Mesenteric fat pad (tissue), 1 donor: ENCODE measurements around the gene CELSR1. TPM values are rescaled to one million over a fixed set of nuclear protein-coding genes. Genes with fewer than 3 reads are reported as not detected.

Experiments used
- DNase-seq: peaks from one replicate; pipeline ENCODE4 v3.0.0-alpha.2; 2020; ENCODE audit warnings: low spot score
- long read RNA-seq: library from polyadenylated mRNA; unstranded; transcript quantifications from one replicate; pipeline ENCODE4 v2.0.0, GENCODE V29; 2020
- total RNA-seq: library from RNA; stranded (reverse); fragmentation: NEBNext Ultra II Directional; extraction: Animal tissue kit (Norgen Biotek cat#: 25700); gene quantifications from one replicate; pipeline ENCODE4 v1.2.1, GENCODE V29; 2021
- donor health status: DM: yes; HTN: yes; CAD: no.

Gene CELSR1, protein sequence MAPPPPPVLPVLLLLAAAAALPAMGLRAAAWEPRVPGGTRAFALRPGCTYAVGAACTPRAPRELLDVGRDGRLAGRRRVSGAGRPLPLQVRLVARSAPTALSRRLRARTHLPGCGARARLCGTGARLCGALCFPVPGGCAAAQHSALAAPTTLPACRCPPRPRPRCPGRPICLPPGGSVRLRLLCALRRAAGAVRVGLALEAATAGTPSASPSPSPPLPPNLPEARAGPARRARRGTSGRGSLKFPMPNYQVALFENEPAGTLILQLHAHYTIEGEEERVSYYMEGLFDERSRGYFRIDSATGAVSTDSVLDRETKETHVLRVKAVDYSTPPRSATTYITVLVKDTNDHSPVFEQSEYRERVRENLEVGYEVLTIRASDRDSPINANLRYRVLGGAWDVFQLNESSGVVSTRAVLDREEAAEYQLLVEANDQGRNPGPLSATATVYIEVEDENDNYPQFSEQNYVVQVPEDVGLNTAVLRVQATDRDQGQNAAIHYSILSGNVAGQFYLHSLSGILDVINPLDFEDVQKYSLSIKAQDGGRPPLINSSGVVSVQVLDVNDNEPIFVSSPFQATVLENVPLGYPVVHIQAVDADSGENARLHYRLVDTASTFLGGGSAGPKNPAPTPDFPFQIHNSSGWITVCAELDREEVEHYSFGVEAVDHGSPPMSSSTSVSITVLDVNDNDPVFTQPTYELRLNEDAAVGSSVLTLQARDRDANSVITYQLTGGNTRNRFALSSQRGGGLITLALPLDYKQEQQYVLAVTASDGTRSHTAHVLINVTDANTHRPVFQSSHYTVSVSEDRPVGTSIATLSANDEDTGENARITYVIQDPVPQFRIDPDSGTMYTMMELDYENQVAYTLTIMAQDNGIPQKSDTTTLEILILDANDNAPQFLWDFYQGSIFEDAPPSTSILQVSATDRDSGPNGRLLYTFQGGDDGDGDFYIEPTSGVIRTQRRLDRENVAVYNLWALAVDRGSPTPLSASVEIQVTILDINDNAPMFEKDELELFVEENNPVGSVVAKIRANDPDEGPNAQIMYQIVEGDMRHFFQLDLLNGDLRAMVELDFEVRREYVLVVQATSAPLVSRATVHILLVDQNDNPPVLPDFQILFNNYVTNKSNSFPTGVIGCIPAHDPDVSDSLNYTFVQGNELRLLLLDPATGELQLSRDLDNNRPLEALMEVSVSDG (N-terminal part only)
- total RNA-seq = 1.8 TPM
- long read RNA-seq = 0 reads

DNA sequence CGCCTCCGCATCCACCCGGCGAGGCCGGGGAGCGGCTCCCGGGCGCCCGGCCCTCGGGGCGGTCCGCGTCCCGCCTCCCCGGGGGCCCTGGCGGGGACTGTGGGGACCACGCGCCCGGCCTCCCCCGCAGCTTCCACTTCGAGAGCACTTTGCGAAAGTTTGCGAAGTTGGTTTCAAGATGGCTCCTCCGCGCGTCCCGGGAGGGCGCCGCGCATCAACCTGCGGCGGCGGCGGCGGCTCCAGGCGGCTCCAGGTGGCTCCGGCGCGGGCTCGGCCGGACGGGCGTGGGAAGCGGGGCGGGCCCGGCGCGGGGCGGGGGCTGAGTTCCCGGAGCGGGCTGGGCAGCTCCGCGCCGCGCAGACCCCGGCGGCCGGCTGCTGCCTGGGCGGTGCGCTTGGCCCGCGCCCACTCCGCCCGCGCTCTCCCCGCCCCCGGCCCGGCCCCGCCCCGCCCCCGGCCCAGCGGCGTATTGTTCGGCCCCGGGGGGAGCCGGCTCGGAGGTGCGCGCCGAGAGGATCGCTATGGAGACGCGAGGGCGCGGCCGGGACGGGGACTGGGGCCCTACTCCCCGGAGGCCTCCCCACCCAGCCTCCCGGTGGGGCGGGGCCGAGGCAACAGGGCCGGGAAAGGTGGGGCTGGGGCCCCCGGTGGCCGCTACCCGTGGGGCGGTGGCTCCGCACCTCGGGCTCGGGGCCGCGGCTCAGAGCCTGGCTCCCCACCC, at the start of gene CELSR1:
Gene CELSR1 (minus strand): TSS at position 396 of the 721 bp plus-strand sequence. CDS start 450 bp downstream, outside the sequence.
- DNase-seq = no peak

DNA sequence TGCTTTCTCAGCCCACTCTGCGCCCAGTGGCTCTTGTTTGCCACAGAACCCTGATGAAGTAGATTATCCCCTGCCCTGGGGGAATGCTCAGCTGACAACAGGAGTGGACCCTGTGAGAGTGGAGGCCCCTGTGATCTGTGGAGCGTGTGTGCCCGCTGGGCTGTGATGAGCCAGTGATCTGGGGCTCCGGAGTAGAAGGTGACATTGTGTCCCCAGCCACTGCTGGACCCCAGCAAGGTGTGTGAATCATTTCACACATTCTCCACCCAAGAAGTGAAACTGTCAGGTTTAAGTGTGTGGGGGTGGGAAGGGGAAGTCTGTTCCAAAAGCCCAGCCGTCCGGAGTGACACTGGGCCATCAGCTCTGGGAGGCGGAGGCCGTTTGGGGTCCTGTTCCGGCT, 49.6 kb upstream of the CELSR1 start:
- DNase-seq = no peak

DNA sequence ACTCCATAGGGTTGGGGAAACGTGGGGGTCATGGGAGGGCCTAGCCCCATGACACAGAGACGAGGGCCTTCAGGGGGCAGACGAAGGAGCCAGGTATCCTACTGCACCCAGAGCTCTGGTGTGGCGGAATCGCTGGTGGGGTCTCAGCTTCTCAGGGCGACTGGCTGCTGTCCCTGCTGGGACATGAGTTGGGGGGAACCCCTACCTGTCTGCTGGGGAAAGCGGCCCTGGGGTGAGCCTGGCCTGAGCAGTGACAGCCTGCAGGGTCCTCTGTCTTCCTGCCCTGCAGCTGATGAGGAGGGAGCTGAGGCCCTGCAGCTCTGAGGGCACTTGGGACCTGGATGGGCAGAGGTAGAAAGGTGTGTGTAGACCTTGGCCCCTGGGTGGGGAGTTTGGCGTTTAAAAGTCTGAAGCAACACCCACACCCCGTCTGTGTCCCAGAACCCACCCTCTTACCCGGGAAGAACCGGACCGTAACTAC, 49.2 kb upstream of the CELSR1 start:
- no peak for DNase-seq

DNA sequence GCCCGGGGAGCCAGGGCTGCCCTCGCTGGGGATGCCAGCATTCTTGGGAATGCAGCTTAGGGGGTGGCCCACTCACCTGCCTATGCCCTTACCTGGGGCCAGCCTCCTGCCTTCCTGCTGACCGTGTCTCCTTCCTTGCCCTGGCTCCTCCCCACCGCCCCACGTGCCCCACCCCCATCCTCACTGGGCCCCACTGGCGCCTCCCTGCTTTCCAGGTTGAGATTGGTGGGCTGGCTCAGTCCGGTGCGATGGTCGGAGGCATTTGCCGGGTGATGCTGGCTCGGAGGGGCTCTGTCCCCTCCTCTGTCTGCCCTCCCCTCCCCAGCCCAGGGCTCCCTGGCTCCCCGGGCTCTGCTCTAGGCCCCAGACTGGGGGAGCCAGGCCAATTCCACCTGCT, 48.7 kb upstream of the CELSR1 start:
- DNase-seq = no peak

DNA sequence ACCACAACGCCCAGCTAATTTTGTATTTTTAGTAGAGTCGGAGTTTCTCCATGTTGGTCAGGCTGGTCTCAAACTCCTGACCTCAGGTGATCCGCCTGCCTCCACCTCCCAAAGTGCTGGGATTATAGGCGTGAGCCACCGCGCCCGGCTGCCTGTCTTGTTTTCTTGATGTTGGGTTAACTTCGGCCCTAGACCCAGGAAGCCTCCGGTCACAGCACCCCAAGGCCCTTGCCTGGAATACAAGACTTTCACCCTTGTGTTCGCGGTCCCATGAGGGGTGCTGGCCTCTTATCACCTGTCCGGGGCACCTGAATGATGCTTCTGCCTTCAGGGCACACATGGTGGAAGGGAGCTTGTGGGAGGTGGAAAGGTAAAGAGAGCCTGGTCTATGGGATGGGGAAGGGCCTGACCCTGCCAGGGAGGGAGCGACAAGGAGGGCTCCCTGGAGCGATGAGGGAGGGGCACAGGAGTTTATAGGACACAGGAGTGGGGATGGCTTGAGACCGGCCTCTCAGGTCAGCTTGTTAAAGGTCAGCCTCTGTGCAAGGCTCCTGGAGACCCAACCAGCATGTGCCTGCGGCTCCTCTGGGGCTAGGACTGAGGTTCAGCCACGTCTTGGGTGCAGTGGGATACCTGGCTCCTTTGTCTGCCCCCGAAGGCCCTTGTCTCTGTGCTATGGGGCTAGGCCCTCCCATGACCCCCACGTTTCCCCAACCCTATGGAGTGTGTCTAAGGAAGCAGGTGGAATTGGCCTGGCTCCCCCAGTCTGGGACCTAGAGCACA, 48.1 kb upstream of the CELSR1 start:
- DNase-seq = no peak

DNA sequence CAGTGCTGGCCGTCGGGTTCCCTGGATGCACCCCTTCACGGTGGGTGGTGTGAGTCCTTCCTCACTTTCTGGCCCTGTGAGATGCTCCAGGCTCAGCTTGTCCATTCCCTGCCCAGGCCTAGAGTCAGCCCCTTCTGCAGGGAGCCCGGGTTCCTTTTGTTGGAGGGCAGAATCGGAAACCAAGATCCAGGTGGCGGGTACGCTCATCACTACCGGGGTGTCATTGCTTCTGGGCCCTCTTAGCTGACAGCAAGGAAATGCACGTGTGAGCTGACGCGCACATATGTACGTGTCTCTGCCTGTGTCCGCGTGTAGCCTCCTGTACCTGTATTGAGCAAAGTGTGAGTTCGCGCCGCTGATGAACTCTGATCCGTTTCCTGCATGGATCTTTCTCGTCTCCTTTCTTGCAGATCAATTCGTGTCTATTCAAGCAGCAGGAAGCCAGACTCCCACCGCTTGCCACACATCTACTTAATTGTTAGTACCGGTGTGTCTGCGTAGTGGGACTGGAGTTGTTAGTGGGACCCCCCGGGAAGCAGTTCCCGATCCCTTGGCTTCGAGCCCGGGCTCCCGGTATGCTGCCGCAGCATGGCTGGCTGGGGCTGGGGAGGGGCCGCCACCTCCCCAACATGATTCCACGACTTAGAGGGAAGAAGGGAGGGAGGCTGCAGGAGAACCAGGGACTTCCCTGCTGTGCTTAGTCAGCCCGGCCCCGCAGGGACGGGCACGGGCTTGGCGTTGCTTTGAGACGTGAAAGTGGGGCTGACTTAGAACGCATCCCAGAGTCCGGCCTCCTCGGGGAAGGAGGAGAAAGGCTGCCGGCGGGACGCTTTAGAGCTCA, 46.9 kb upstream of the CELSR1 start:
- no peak for DNase-seq

DNA sequence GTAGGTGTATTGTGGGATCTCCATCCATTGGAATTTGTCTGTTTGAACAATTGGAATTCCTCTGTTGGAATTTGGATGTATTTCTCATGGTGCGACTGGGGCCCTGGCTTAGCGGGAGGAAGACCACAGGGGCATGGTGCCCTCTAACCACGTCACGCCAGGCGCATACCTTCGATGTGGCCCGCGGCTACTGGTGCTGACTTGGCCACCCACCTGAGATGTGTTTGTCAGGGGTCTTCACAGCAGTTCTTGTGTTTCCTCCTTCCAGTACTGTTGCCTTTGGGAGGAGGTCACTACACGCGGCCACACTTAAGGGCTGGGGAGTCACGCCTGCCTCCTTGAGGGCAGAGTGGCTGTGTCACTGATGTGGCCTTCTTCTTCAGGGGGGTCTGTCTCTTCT, 46.2 kb upstream of the CELSR1 start:
- no peak for DNase-seq

DNA sequence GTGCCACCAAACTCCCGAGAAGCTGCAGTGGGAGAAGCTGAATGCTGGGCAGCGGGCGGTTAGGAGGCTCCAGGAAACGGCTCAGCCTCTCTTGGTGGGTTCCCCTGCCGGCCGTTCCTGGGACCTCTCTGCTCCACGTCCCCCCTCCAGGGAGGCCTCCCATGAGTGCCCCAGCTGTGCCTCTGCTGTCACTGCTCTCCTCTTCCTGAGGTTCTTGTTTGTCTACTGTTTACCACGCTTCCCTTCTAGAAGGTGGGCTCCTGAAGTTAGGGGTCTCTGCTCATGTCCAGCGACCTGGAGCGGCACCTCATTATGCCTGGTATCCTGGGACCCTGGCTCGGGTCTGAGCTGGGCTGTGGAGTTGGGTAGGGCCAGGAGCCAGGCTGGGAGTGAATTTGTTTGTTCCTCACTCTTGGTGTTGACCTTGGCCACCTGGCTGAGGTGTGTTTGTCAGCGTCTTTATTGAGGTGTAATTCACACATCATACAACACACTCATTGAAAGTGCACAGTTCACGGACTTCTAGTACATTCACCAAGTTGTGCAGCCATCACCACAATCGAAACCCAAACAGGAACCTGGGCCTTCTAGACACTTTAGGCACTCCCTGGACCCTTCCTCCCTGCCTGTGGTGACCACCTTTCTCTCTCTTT, 45.0 kb upstream of the CELSR1 start:
- no peak for DNase-seq

DNA sequence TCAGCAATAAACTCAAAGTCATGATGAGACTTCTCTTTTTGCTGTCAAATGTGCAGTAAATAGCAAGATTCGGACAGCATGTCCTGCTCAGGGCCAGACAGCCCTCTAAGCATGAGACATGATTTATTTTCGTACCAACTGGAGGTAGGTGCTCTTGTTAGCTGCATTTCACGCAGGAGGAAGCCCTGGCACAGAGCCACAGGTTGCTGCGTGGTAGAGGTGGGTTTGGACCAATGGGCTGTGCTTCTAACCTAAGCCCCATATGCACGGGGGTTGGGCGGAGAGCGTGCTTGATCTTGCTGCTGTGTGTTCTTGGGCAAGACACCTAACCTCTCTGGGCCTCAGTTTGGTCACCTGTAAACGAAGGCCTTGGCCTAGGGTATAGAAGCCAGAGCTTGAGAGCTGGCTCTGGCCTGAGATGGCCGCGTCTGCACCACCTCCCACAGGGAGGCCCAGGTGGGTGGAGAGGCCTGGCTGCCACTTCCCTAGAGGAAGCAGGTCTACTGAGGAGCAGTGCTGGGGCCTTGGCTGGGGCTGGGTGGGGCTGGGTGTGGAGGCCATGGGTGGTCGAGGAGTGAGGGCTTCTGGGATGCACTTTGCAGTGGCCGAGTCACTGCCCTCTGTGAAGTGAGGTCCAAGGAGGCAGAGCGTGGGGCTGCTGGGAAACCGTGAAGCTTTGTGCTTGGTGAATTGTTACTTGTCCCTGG, 44.3 kb upstream of the CELSR1 start:
- no peak for DNase-seq

DNA sequence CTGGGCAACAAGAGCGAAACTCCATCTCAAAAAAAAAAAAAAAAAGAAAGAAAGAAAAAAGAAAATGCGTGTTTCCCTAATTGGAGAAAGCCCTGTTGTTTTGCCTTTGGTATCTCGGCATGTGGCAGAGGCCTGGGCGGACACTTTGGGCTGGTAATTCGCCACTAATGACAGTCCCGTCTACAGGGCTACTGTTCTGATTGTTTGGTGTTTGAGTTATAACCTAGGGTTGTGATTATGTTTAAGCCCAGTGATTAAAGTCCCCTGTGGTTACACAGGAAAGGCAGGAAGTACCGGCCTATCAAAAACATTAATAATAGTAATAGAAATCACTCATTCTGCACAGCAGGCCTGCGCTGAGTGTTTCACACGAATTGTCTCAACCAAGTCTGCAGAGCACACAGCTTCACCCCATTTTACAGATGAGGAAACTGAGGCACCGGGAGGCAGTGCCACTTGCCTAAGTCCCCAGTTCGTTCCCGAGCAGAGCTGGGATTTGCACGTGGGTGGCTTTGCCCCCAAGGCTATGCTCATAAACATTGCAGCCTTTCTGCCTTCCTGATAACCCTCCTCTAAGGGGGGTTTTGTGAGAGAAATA, 43.6 kb upstream of the CELSR1 start:
- DNase-seq = no peak

DNA sequence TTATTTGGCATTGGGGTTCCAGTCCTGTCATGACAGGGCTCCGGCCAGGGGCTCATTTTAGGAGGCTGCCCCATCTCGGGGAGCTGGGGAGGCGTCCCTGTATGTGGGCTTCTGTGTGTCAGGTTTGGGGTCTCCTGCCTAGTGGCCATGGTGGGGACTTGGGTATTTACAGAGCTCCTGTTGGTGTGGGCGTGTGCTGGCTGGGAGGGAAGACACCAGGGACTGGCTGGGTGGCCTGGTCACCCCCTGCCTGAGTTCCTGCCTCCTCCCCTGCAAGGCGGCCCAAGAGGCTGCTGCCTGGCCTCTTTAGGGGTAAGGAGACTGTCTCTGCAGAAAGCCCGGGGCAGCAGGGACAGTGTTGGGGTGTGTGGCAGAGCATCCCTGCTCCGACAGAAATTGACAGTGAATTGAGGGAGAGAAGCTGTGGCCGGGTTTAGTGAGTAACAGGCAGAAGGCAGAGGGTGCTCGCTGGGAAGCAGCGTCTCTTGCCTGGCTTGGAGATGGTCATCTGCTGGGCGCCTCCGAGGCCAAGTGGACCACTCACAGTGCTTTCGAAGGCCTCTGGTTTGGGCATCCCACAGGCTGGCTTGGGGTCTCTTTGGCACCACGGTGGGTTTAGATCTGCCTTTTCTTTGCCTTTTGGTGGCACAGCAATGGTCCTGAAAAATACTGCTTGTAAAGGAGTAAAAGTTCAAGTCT, 42.5 kb upstream of the CELSR1 start:
- no peak for DNase-seq

DNA sequence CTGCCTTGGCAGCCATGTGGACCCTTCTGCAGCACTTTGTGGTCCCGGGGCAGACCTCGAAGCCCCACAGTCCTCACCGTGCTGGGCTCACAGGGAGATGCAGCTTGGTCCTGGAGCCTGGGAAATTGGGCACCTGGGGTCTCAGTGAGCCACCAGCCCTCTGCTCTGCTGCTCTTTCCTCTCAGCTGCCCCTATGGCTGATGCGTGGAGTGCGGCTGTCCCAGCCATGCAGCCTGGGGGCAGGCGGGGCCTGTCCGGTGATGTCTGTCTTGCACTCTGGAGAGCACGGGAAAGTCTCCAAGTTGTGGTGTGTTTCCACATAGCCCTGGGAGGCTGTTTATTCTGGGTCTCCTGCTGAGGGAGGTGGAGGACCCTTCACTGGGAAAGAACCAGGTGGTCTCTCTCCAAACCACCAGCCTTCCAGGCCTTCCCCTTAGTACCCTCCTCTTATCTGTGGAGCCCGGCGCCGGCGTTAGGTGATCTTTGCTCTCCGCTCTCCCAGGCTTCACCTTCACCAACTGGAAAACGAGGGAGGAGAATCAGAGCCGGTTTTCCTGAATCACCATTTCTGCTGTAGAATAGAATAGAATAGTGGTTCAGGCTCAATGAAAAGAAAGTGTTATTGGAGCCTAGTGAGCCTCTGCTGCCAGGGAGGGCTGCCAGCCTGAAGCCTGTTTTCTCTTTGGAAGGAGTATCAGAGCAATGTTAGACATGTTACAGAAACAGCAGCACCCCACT, 41.6 kb upstream of the CELSR1 start:
- no peak for DNase-seq

DNA sequence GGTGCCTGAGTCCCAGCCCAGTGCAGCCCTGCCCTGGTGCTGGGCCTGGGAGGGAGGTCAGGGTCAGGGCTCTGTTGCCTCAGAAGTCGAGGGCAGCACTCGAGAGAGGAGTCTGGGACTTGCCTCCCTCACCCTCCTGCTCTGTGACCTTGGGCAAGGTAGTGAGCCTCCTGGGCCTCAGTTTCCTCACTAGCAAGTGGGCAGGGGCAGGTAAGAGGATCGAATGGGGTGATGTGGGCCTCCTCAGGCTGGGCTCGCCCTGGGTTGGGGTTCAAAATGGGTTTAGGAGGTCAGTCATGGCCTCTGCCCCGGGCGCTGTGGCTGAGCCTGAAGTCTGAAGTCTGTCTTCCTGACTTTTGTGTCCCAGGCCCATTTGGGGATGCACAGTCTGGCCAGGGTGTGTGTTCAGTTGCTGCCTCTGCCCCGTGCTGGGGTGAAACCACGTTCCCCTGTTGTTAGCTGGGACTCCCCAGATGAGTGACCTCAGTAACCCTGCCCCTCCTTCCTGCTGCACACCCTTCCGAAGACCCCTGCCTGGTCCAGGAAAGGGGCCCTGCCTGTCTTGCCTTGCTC, 40.9 kb upstream of the CELSR1 start:
- DNase-seq = no peak

DNA sequence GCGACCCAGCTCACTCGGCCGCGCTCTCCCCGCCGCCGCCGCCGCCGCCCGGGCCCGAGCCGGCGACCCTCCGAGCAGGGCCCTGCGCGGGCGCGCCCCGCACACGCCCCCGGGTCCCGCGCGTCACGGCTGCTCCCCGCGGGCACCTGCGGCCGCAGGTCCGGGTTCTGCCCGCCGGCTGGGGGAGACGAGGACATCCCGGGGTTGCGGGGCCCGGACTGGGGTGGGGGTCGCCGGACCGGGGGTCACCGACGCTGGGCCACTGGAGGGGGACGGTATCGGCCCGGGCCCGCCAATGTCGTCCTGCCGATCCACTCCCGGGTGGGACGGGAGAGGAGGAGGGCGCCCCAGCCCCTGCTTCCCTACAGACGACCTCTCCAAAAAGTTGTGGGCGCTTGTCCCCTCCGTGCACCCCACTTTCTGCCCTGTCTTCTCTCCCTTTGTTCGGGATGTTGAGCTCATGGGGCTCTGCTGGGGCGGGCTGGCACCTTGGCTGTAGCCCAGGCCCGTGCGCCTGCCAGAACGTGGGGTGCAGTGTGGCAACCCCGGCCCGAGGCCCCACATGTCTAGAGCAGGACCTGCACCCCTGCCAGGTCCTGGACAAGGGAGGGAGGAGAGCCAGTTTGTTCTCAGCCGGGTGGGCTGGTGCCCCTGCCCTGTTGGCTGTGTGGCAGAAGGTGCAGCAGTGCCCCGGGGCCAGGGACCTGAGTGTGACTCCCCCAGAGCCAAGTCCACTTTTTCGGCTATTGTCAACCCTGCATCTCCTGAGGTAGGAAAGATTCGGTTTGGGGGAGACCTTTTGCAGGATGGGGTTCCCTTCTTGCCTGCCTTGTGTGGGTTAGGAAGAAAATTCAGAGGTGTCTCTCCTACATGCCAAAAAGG, 40.2 kb upstream of the CELSR1 start:
- no peak for DNase-seq
